Kidney (tissue), 22 donors: Measurements from ENCODE around the gene LLGL2. TPM values are rescaled to one million over a fixed set of nuclear protein-coding genes. Genes with fewer than 3 reads are reported as not detected.

Experiments used
- DNase-seq, 5 donors: peaks; one replicate each; pipeline ENCODE4 v3.0.0-alpha.2; 2013 to 2020
- FAIRE-seq: peaks from 2 replicates; lab custom pipeline; 2012; peaks lifted over from hg19 to GRCh38; lab: Jason Lieb, UNC
- H3K27ac ChIP-seq, 2 donors: one replicate each; pipeline ENCODE4 v1.7.0; 2013; ENCODE audit warnings: low read depth in 2 of 2, low read length in 2 of 2, inconsistent platforms in 1 of 2
- H3K27me3 ChIP-seq: one replicate; pipeline ENCODE4 v1.7.1; 2013; ENCODE audit warnings: low read length, inconsistent platforms; ENCODE audit not compliant: control insufficient read depth, insufficient read depth
- H3K36me3 ChIP-seq, 3 donors: one replicate each; pipeline versions ENCODE4 v1.7.0 to v1.7.1; 2013; ENCODE audit warnings: low read length in 3 of 3, control low read depth in 1 of 3, inconsistent platforms in 1 of 3; ENCODE audit not compliant: insufficient read depth in 3 of 3, control insufficient read depth in 2 of 3
- H3K4me1 ChIP-seq, 3 donors: one replicate each; pipeline versions ENCODE4 v1.7.0 to v1.7.1; 2013; ENCODE audit warnings: low read length in 3 of 3, inconsistent platforms in 1 of 3, low read depth in 1 of 3; ENCODE audit not compliant: control insufficient read depth in 2 of 3, insufficient read depth in 2 of 3
- H3K4me3 ChIP-seq, 3 donors: one replicate each; pipeline versions ENCODE4 v1.7.0 to v1.8.1; 2013; ENCODE audit warnings: low read length in 3 of 3, control low read depth in 1 of 3, inconsistent platforms in 1 of 3
- H3K9ac ChIP-seq, 3 donors: one replicate each; pipeline versions ENCODE4 v1.7.0 to v1.7.1; 2013; ENCODE audit warnings: low read length in 3 of 3, control low read depth in 1 of 3, inconsistent platforms in 1 of 3
- H3K9me3 ChIP-seq, 3 donors: one replicate each; pipeline versions ENCODE4 v1.7.0 to v1.7.1; 2013; ENCODE audit warnings: low read length in 3 of 3, control low read depth in 1 of 3, inconsistent platforms in 1 of 3; ENCODE audit not compliant: control insufficient read depth in 2 of 3, insufficient read depth in 1 of 3
- intact Hi-C: fragments of 100-400 bp; cut with DNase I; formaldehyde crosslinking; loops from one replicate; pipeline ENCODE4 v1.11.1; 2022
- long read RNA-seq, 10 donors: library from polyadenylated mRNA in 1 of 10; unstranded in 1 of 10; transcript quantifications; one replicate each; pipeline ENCODE4 v2.0.0 and lab custom pipeline, GENCODE V29; 2021 to 2026
- polyA plus RNA-seq: library from polyadenylated mRNA; stranded (reverse); fragments of 350-450 nt; fragmentation: Illumina TruSeq; extraction: RNeasy Lipid Tissue Mini Kit (QIAGEN cat#74804); gene quantifications from one replicate; pipeline ENCODE4 v1.2.3, GENCODE V29; 2014; ENCODE audit warnings: low read depth, low replicate concordance; ENCODE audit not compliant: insufficient read depth
- total RNA-seq: library from RNA; stranded (reverse); fragmentation: NEBNext Ultra II Directional; extraction: Animal tissue kit (Norgen Biotek cat#: 25700); gene quantifications from one replicate; pipeline ENCODE4 v1.2.1, GENCODE V29; 2021
- TF ChIP-seq, protein P1 (sequence below): IDR thresholded peaks from 3 replicates; pipeline ENCODE4 v1.5.1; 2012; ENCODE audit warnings: mild to moderate bottlenecking, moderate library complexity, borderline replicate concordance; ENCODE audit not compliant: insufficient read depth; ENCODE audit errors: extremely low read depth
- donor health status: control.
- donor health status: control.
- donor health status: control.
- donor health status: control.
- donor health status: control.
- donor health status: DM: yes; HTN: yes; CAD: no.
- donor health status: Normal renal cell carcinoma (clear cell type).

The LLGL2 gene, protein sequence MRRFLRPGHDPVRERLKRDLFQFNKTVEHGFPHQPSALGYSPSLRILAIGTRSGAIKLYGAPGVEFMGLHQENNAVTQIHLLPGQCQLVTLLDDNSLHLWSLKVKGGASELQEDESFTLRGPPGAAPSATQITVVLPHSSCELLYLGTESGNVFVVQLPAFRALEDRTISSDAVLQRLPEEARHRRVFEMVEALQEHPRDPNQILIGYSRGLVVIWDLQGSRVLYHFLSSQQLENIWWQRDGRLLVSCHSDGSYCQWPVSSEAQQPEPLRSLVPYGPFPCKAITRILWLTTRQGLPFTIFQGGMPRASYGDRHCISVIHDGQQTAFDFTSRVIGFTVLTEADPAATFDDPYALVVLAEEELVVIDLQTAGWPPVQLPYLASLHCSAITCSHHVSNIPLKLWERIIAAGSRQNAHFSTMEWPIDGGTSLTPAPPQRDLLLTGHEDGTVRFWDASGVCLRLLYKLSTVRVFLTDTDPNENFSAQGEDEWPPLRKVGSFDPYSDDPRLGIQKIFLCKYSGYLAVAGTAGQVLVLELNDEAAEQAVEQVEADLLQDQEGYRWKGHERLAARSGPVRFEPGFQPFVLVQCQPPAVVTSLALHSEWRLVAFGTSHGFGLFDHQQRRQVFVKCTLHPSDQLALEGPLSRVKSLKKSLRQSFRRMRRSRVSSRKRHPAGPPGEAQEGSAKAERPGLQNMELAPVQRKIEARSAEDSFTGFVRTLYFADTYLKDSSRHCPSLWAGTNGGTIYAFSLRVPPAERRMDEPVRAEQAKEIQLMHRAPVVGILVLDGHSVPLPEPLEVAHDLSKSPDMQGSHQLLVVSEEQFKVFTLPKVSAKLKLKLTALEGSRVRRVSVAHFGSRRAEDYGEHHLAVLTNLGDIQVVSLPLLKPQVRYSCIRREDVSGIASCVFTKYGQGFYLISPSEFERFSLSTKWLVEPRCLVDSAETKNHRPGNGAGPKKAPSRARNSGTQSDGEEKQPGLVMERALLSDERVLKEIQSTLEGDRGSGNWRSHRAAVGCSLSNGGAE
- total RNA-seq (262 TPM), polyA plus RNA-seq (181 TPM)
- long read RNA-seq, donor 1, partial matches to known transcripts = 0 of 3 reads
- long read RNA-seq, donor 1, other reads (novel, unspliced or antisense) = 0 of 3 reads
- long read RNA-seq, donor 2, partial matches to known transcripts = 6 of 11 reads
- long read RNA-seq, donor 2, other reads (novel, unspliced or antisense) = 0 of 11 reads
- long read RNA-seq, donor 3, transcript LLGL2-202 (10 exons, 1,374 nt) = major isoform, 8 of 13 reads
- long read RNA-seq, donor 3, partial matches to known transcripts = 0 of 13 reads
- long read RNA-seq, donor 3, other reads (novel, unspliced or antisense) = 0 of 13 reads
- long read RNA-seq, donor 4, transcript LLGL2-202 (10 exons, 1,374 nt) = major isoform, 8 of 13 reads
- long read RNA-seq, donor 4, partial matches to known transcripts = 0 of 13 reads
- long read RNA-seq, donor 4, other reads (novel, unspliced or antisense) = 0 of 13 reads
- long read RNA-seq, donor 5 = 0 reads
- long read RNA-seq, donor 6, partial matches to known transcripts = 0 of 4 reads
- long read RNA-seq, donor 6, other reads (novel, unspliced or antisense) = 0 of 4 reads
- long read RNA-seq, donor 7, transcript LLGL2-203 (26 exons, 3,509 nt) = minor isoform, 24 of 325 reads
- long read RNA-seq, donor 7, transcript LLGL2-202 (10 exons, 1,374 nt) = major isoform, 46 of 325 reads
- long read RNA-seq, donor 7, transcript LLGL2-201 (25 exons, 3,480 nt) = minor isoform, 8 of 325 reads
- long read RNA-seq, donor 7, partial matches to known transcripts = 105 of 325 reads
- long read RNA-seq, donor 7, other reads (novel, unspliced or antisense) = 141 of 325 reads
- long read RNA-seq, donor 8, partial matches to known transcripts = 0 of 2 reads
- long read RNA-seq, donor 8, other reads (novel, unspliced or antisense) = 0 of 2 reads
- long read RNA-seq, donor 9, partial matches to known transcripts = 0 of 2 reads
- long read RNA-seq, donor 9, other reads (novel, unspliced or antisense) = 0 of 2 reads
- long read RNA-seq, donor 10, partial matches to known transcripts = 9 of 16 reads
- long read RNA-seq, donor 10, other reads (novel, unspliced or antisense) = 0 of 16 reads

DNA sequence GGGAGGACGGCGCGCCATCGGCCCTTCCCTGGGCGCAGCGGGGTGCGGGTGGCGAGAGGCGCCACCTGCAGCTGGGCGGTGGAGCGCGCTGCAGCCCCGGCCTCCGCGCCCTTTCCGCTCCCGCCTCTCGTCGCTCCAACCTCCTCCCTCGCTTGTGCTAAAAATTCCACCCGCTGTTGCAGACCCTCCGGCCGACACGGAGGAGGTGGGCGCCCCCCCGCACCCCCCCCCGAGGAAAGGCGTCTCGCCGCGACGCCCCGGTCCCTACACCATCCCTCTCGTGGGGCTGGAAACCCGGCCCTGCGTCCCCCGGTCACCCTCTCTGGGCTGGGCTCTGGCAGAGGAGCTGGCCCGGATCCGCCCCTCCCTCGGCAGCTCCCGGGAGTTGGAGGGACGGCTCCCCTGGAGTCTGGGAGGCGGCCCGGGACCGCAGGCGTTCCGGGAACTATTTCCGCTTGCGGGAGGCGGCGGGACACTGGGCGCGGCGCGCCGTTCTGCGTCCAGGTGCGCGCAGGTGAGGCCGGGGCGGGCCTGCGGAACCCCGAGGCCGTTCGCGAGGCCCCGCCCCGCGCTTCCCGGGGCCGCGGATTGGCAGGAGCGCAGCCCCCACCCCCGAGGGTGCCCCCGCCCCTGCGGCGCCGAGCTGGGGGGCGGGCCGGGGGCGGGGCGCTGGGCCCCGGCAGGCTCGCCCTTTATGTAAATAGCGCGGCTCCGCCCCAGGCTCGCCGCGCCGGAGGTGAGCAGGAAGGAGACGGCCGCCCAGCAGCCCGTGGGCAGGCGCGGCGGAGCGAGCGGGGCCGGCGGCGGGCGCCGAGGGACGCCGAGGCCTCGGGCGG is at the start of gene LLGL2:
LLGL2 (plus strand) TSS at position 728 of the 836 bp plus-strand sequence. CDS start 17,730 bp downstream, outside the sequence.
- H3K9ac ChIP-seq = peak within 1 kb of the TSS in 2 of 3 donors; percentile 4 to 80
- H3K36me3 ChIP-seq = peaks cover 0 to 2% (median 0%) of the 10 kb centered on the region in 3 donors
- peaks cover 0 to 8% (median 0%) of the 10 kb centered on the region in 3 donors for H3K4me1 ChIP-seq
- no peaks in the 10 kb centered on the region for H3K27me3 ChIP-seq
- H3K27ac ChIP-seq = peak within 1 kb of the TSS; percentile 76 to 92
- intact Hi-C loops = no loop called here
- TF ChIP-seq, protein P1, sequence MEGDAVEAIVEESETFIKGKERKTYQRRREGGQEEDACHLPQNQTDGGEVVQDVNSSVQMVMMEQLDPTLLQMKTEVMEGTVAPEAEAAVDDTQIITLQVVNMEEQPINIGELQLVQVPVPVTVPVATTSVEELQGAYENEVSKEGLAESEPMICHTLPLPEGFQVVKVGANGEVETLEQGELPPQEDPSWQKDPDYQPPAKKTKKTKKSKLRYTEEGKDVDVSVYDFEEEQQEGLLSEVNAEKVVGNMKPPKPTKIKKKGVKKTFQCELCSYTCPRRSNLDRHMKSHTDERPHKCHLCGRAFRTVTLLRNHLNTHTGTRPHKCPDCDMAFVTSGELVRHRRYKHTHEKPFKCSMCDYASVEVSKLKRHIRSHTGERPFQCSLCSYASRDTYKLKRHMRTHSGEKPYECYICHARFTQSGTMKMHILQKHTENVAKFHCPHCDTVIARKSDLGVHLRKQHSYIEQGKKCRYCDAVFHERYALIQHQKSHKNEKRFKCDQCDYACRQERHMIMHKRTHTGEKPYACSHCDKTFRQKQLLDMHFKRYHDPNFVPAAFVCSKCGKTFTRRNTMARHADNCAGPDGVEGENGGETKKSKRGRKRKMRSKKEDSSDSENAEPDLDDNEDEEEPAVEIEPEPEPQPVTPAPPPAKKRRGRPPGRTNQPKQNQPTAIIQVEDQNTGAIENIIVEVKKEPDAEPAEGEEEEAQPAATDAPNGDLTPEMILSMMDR = peak; percentile 55
- no peaks in the 10 kb centered on the region for H3K9me3 ChIP-seq
- peak within 1 kb of the TSS; percentile 9 to 76 (median 71) for H3K4me3 ChIP-seq
- FAIRE-seq (no peak), DNase-seq (peak; percentile 85 to 96 (median 92))

- peaks cover 14 to 31% (median 18%) of the 10 kb centered on the region in 3 donors for H3K4me1 ChIP-seq
- H3K27ac ChIP-seq = peak overlapping the region; percentile 74 to 76
- intact Hi-C loops = no loop called here
- H3K9ac ChIP-seq = peak overlapping the region in 1 of 3 donors; percentile 69
- FAIRE-seq (no peak), DNase-seq (peak in 4 of 5 donors; percentile 49 to 88 (median 66))
- no peaks in the 10 kb centered on the region for H3K27me3 ChIP-seq
- H3K4me3 ChIP-seq = peak overlapping the region in 1 of 3 donors; percentile 32
- peaks cover 2 to 20% (median 7%) of the 10 kb centered on the region in 3 donors for H3K36me3 ChIP-seq
- TF ChIP-seq, protein P1 = no peak
- no peaks in the 10 kb centered on the region for H3K9me3 ChIP-seq
Observed at GRCh38 chr17:75475851-75476250, 49.6 kb upstream of the LLGL2 start.
